GM13977 (cell line): ENCODE measurements around the gene RPP40.
"Not testable (repeated sequence)": the region's sequence is repeated elsewhere in the genome, so short reads cannot be mapped to it uniquely, and the experiment has no call there.

Source experiments
- DNase-seq: peaks from one replicate; pipeline ENCODE4 v3.0.0; 2012; ENCODE audit warnings: low spot score
- in situ Hi-C: fragments of 300-500 bp; cut with MboI; formaldehyde crosslinking; loops from one replicate; pipeline ENCODE4 v1.12.0; 2022; ENCODE audit warnings: low sequenced_read_pairs, low pct_unique_long_range_greater_than_20kb, mixed read lengths, inconsistent platforms; ENCODE audit not compliant: unreplicated experiment
- TF ChIP-seq, protein P1 (sequence below): IDR thresholded peaks from 2 replicates; pipeline ENCODE4 v1.5.1; 2012; ENCODE audit warnings: mild to moderate bottlenecking, control low read depth; ENCODE audit not compliant: insufficient read depth; ENCODE audit errors: extremely low read depth, missing control alignments

Gene RPP40

DNA sequence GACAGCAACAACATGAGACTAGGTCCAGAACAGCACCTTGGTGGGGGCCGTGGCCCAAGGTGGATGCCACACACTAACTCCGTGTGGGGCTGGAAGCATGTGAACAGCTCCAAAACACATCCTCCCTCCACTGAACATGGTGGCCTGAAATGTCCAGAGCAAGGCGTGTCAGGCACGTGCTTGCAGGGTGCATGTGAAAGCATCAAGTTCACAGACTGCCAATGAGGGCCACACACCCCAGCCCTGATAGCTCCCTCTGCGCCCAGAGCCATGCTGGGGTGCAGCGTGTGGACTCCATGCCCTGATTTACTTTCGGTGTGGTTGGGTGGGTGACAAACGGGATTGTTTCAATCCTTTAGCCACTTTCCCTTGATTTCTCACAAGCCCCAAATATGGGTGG, 20.1 kb upstream of the RPP40 start:
- in situ Hi-C loops = no loop called here
- TF ChIP-seq, protein P1, sequence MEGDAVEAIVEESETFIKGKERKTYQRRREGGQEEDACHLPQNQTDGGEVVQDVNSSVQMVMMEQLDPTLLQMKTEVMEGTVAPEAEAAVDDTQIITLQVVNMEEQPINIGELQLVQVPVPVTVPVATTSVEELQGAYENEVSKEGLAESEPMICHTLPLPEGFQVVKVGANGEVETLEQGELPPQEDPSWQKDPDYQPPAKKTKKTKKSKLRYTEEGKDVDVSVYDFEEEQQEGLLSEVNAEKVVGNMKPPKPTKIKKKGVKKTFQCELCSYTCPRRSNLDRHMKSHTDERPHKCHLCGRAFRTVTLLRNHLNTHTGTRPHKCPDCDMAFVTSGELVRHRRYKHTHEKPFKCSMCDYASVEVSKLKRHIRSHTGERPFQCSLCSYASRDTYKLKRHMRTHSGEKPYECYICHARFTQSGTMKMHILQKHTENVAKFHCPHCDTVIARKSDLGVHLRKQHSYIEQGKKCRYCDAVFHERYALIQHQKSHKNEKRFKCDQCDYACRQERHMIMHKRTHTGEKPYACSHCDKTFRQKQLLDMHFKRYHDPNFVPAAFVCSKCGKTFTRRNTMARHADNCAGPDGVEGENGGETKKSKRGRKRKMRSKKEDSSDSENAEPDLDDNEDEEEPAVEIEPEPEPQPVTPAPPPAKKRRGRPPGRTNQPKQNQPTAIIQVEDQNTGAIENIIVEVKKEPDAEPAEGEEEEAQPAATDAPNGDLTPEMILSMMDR = no peak

DNA sequence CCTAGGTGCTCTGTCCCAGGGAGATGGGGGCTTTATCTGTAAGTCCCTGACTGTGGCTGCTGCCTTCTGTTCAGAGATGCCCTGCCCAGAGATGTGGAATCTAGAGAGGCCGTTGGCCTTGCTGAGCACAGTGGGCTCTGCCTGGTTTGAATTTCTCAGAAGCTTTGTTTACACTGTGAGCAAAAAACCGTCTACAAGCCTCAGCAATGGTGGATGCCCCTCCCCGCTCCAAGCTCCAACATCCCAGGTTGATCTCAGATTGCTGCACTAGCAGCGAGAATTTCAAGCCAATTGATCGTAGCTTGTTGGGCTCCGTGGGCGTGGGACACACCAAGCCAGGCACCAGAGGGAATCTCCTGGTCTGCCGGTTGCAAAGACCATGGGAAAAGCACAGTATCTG, 16.3 kb upstream of the RPP40 start:
- in situ Hi-C loops = no loop called here
- DNase-seq = no peak
- TF ChIP-seq, protein P1 = no peak

More for the DNA sequence above, 20.1 kb upstream of the RPP40 start:
- no peak for DNase-seq

DNA sequence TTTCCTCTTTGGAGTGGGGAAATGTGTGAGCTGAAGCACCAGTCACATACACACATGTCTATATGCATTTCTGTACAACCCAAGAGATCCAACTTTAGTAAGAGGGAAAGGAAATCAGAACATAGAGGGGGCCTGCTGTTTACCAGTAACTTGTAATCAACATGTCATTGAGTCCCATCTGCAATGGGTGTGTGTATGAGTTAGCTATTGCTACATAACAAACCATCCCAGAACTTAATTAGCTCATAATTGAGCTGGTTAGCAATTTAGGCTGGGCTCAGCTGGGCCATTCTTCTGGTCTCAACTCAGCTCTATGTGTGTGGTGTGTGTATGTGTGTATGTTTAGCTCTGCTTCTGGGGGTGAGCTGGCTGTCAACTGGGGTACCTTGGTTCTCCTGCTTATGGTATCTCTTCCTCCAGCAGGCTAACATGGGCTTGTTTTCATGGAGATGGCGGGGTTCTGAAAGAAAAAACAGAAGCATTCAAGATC, 10.3 kb upstream of the RPP40 start:
- in situ Hi-C loops = no loop called here
- TF ChIP-seq, protein P1 = no peak
- no peak for DNase-seq

DNA sequence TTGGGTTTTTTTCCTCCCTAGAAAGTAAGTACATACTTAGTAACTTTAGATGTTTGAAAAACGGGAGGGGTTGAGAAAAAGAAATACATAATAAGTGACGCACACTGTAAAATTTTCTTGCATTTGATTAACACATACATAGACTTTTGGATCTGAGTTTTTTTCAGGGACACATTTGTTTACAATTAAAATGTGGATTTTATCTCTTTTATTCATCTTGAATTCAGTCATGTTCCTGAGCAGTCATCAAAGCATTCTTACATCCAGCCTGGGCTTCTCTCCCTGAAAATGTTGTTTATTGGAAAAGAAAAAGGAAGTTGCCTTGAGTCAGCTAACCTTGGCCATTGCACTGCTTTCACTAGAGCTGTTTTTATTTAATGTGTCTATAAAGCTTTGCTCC, 8.7 kb upstream of the RPP40 start:
- DNase-seq = no peak
- in situ Hi-C loops = no loop called here
- TF ChIP-seq, protein P1 = no peak

DNA sequence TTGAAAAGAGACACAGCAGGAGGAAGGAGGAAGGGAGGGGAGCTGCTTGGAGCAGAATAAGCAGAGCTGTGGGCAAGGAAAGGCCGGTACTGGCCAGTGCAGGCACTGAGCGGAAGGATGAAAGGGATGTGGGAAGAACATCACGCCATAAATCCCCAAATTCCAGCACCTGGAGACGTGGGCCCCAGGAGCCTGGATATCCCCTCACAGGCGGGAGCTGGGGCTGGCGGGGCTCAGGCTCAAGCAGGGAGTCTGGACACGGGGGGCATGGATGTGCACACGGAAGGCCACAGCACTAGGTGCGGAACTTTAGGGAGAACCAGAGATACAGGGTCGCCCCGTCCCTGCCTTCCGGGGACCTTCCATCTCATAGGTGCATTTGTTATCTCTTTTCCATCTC, 7.5 kb upstream of the RPP40 start:
- DNase-seq = no peak
- in situ Hi-C loops = no loop called here
- TF ChIP-seq, protein P1 = no peak

DNA sequence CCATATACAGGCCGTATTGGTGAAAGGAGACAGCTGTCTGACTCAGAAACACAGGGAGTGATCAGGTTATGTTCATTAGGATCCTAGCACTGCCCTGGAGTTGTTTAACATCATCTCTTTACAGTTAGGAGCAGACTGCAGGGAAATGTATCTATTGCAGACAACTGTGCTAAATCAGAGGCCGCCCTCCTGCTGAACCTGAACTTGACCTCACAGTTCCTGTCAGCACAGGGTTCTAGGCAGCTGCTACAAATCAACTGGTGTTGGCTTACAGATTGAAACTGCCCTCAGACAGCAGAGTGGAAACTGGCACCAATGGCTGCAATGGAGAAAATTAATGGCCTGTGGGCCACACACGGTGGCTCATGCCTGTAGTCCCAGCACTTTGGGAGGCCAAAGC, 3.7 kb upstream of the RPP40 start:
- DNase-seq = no peak
- in situ Hi-C loops = no loop called here
- TF ChIP-seq, protein P1 = no peak

DNA sequence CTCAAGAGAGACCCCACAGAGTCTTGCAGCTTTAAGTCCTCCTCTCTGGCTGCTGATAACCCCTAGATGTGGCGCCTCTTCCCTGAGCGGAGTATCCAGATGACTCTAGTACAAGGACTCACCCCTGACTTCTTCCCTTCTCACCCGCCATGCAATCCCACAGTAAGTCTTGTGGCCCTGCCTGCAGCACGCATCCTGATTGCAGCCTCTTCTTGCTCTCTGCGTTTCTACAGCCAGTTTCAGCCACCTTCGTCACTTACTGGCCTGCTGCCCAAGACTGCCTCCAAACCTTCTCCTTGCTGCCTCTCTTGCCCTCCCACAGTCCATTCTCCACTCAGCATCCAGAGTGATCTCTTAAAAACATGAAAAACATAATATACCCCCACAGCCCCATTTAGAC, 2.4 kb upstream of the RPP40 start:
- TF ChIP-seq, protein P1 = no peak
- in situ Hi-C loops = no loop called here
- DNase-seq = no peak

DNA sequence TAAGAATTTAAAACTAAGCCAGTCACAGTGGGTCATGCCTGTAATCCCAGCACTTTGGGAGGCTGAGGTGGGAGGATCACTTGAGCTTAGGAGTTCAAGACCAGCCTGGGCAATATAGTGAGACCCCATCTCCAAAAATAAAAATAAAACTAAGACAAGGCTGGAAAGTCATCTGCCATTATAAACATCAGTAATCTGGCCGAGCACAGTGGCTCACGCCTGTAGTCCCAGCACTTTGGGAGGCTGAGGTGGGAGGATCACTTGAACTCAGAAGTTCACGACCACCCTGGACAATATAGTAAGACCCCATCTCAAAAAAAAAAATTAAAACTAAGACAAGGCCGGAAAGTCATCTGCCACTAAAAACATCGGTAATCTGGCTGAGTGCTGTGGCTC, 1.2 kb upstream of the RPP40 start:
- in situ Hi-C loops, DNase-seq: not testable (repeated sequence)
